Retina (tissue), 1 donor: Measurements from ENCODE around the gene ZNF444.
A peak's percentile ranks its signal among the peaks of the same experiment; 100 is the strongest.

Source experiments
- DNase-seq: peaks from one replicate; pipeline ENCODE4 v3.0.0-alpha.2; 2016

Gene ZNF444

GRCh38 chr19:56123266-56123891, 17.7 kb upstream of the ZNF444 start:
- DNase-seq: no peak

DNA sequence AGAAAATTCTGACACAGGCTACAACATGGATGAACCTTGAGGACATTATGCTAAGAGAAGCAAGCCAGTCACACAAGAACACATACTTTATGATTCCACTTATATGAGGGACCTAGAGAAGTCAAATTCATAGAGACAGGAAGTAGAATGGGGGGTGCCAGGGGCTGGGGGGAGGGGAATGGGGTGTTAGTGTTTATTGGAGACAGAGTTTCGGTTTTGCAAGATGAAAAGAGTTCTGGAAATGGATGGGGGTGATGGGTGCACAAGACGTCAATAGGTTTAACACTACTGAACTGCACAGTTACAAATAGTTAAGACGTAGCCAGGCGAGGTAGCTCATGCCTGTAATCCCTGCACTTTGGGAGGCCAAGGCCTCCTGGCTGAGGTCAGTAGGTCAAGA, 16.5 kb upstream of the ZNF444 start:
- no peak for DNase-seq

GRCh38 chr19:56125806-56126590, 15.1 kb upstream of the ZNF444 start:
- no peak for DNase-seq

DNA sequence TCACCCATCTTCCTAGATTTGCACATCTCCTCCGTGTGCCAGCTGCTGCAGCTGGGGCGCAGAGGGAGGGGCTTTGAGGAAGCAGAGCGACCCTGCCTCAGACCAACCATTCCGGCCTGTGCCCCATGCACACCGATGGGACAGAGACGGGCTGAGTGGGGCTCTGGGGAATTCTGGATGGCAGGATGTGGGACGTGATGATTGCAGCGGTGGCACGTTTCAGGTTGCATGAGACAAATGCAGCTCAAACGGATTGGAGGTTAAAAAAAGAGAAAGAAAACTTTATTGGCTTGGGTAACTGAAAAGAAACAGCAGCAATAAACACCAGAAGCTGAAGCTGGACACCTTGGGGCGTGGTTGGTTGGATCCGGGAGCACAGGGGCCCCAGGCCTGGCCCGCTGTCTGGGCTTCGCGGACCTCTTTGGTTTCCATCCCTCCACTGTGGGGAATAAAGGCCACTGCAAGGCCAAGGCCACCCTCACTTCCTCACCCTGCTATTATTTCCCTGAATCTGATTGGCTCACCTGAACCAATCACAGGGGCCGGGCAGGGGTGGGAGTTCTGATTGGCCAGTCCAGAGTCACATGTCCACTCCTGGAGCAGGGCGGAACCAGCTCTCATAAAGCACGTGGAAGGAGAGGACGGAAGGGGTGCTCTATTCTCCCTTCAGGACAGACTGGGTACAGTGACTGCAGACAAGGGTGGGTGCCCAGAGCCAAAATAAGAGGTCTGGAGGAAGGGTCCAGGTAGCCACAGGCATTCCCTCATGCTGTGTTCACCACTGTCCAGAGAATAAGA, 13.9 kb upstream of the ZNF444 start:
- no peak for DNase-seq

DNA sequence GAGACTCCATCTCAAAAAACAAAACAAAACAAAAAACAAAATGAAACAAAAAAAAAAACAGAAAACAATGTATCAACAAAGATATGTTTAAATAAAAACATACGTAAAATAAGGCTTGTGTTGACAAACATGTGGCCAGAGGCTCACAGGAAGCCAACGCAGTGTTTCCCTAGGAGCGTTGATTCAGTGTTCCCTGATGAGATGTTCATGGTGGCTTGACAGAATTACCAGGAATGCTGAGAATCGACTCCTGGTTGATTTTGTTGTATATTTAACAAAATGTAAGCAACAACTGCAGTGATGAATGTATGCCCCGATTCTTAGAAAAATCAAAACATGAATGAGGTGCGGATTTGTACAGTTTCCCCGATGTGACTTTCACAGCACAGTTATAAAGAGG, 11.1 kb upstream of the ZNF444 start:
- DNase-seq: no peak

DNA sequence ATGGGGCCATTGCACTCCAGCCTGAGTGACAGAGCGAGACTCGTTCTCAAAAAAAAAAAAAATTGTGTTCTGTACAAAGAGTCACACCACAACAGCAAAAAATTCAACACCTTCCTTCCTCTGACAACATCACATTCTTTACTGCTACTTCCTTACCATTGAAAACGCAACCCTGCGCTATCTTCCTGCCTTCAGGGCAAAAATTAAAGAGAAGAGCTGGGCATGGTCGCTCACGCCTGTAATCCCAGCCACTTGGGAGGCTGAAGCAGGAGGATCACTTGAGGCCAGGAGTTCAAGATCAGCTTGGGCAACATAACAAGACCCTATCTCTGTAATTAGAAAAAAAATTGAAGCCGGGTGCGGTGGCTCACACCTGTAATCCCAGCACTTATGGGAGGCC, 9.4 kb upstream of the ZNF444 start:
- DNase-seq: no peak

GRCh38 chr19:56132316-56132822, 8.7 kb upstream of the ZNF444 start:
- peak; percentile 51 for DNase-seq

GRCh38 chr19:56133858-56134653, 7.0 kb upstream of the ZNF444 start:
- peak; percentile 56 for DNase-seq

DNA sequence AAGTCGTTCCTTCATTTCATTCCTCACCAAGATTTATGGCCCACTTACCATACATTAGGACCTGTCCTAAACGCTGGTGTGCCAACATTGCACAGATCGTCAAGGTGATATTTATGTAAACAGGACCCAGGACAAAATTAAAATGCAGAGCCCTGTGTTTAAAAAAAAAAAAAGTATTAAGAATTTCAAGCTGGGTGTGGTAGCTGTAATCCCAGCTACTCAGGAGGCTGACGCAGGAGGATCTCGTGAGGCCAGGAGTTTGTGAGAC, 6.5 kb upstream of the ZNF444 start:
- DNase-seq: no peak

GRCh38 chr19:56136362-56136761, 4.7 kb upstream of the ZNF444 start:
- DNase-seq: no peak

- no peak for DNase-seq
These were observed 3.7 kb upstream of the ZNF444 start for GRCh38 chr19:56137405-56137804.

- DNase-seq: no peak
These were observed 3.0 kb upstream of the ZNF444 start for GRCh38 chr19:56138069-56138468.

GRCh38 chr19:56139847-56140582, 1.1 kb upstream of the ZNF444 start:
- no peak for DNase-seq

GRCh38 chr19:56141417-56141993, 418 bp downstream of the ZNF444 start:
- peak; percentile 52 for DNase-seq

DNA sequence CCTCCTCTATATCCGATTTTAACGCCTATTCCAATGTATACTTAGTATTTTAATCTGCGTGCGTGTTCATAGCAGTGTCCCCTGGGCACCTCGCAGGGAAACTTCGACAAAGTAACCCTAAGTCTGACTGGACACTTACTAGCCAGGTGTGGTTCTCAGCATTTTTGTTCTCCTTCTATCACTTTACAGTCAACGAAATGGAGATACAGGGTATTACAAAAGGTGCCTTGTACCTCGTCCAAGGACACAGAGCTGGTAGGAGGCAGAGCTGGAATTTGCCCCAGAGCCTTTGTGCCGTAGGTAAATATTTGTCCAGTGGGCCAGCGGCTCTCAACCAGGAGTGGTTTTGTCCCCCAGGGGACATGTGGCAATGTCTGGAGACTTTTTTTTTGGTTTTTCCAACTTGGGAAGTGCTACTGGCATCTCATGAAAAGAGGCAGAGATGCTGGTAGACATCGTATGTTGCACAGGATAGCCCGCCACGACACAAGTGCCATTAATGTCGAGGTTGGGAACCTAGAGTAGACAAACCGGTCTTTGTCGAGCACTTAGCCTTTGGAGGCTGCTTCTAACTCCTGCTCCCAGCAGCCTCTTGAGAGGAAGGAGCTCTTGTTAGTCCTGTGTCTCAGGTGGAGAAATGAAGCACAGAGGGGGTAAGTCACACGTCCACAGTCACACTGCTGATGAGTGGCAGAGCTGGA, 1.1 kb downstream of the ZNF444 start:
- no peak for DNase-seq

- DNase-seq: no peak
These were observed 1.9 kb downstream of the ZNF444 start for GRCh38 chr19:56142897-56143434.

DNA sequence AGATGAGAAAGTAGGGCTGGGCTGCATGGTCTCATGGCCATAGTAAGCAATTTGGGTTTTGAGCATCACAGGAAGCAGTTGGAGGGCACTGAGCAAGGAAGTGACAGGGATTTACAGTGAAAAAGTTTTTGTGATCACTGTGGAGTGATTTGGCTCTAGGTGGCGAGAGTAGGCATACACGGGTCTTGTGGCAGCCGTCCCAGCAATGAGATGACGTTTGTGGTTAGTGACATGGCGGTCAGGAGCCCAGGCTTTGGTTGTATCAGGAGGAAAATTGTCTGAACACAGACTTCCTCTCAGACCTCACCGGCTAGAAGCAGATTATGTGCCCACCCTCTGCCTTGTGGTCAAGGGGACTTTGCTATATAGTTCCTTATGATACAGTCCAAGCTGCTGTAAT, 3.3 kb downstream of the ZNF444 start:
- no peak for DNase-seq

- no peak for DNase-seq
These were observed 3.7 kb downstream of the ZNF444 start for GRCh38 chr19:56144831-56145230.

DNA sequence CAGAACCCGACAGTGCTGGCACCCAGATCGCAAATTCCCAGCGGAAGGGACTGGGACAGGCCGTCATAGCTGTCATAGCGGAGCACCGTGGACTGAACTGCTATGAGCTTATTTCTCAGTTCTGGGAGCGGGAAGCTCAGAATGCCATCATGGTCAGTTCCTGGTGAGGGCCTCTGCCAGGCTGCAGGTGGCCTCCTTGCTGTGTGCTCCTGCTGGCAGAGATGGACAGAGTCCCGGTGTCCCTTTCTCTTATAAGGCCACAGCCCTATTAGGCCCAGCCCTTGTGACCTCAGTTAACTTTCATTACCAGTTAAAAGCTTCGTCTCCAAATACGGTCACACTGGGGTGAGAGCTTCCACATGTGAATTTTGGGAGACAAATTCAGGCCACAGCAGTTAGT, 4.6 kb downstream of the ZNF444 start:
- no peak for DNase-seq

DNA sequence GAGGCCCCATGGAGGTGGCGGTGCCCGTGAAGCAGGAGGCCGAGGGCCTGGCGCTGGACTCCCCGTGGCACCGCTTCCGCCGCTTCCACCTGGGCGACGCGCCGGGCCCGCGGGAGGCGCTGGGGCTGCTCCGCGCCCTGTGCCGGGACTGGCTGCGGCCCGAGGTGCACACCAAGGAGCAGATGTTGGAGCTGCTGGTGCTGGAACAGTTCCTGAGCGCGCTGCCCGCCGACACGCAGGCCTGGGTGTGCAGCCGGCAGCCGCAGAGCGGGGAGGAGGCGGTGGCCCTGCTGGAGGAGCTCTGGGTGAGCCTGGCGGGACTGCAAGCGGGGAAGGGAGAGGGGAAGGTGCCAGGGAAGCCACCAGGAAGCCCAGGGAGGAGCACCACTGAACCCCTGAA, 5.8 kb downstream of the ZNF444 start:
- no peak for DNase-seq

DNA sequence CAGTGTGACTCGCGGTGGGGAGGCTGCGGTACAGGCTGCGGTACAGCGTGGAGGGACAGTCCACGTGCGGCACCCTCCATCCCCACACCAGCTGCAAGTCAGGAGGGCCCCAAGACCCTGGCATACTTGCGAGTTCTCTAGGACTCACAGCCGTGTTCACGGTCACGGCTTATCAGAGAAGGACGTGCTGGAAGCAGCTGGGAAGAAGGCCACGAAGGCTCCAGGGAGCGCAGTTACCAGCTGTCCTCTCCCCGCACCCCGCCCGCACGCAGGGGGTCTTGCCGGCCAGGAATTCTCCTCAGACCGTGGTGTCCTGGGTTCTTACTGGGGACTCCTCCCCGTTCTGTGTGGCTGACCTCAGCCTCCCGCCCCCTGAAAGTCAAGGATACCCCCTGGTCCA, 6.2 kb downstream of the ZNF444 start:
- no peak for DNase-seq
